ENCODE results near the gene APOC3. TPM values are rescaled to one million over a fixed set of nuclear protein-coding genes. Genes with fewer than 3 reads are reported as not detected.

Gene APOC3
- total RNA-seq, 3 donors from 2014 or later = not detected

GRCh38 chr11:116849060-116849459 is 19.4 kb downstream of the APOC3 start:
- no peak for DNase-seq (ENCODE audit: low spot score in 2 of 2)
- Histone ChIP-seq H3K27me3 (no peaks in the 10 kb centered on the region), H3K27ac (no peak overlapping the region), H3K4me3 (no peak overlapping the region), H3K4me1 (no peaks in the 10 kb centered on the region), H3K9me3 (no peaks in the 10 kb centered on the region), H3K36me3 (peaks cover 5% of the 10 kb centered on the region)
- intact Hi-C loops (cut with DNase I; ENCODE audit: low total_unique reads) = no loop called here
- TF ChIP-seq POLR2A (IDR thresholded peaks at IDR 0.05) = no peak
- no peak for TF ChIP-seq CTCF (IDR thresholded peaks at IDR 0.05)
- TF ChIP-seq POLR2AphosphoS5 (IDR thresholded peaks at IDR 0.05) = no peak

GRCh38 chr11:116849486-116849885 is 19.8 kb downstream of the APOC3 start:
- DNase-seq (ENCODE audit: low spot score in 2 of 2) = no peak
- Histone ChIP-seq H3K27ac (no peak overlapping the region), H3K27me3 (no peaks in the 10 kb centered on the region), H3K4me3 (no peak overlapping the region), H3K9me3 (no peaks in the 10 kb centered on the region), H3K4me1 (no peaks in the 10 kb centered on the region), H3K36me3 (peaks cover 5% of the 10 kb centered on the region)
- TF ChIP-seq CTCF (IDR thresholded peaks at IDR 0.05) (no peak), POLR2A (IDR thresholded peaks at IDR 0.05) (no peak), POLR2AphosphoS5 (IDR thresholded peaks at IDR 0.05) (no peak)
- intact Hi-C loops (cut with DNase I; ENCODE audit: low total_unique reads) = no loop called here

GRCh38 chr11:116851626-116852025 is 21.9 kb downstream of the APOC3 start:
- peaks cover 5% of the 10 kb centered on the region for H3K36me3 ChIP-seq
- no peaks in the 10 kb centered on the region for H3K4me1 ChIP-seq
- no peaks in the 10 kb centered on the region for H3K27me3 ChIP-seq
- no peak overlapping the region for H3K4me3 ChIP-seq
- peak in 1 of 2 donors; percentile 30 for DNase-seq (ENCODE audit: low spot score in 2 of 2)
- intact Hi-C loops (cut with DNase I; ENCODE audit: low total_unique reads) = no loop called here
- TF ChIP-seq POLR2A (IDR thresholded peaks at IDR 0.05) (no peak), POLR2AphosphoS5 (IDR thresholded peaks at IDR 0.05) (no peak), CTCF (IDR thresholded peaks at IDR 0.05) (no peak)
- H3K27ac ChIP-seq = no peak overlapping the region
- no peaks in the 10 kb centered on the region for H3K9me3 ChIP-seq

GRCh38 chr11:116852261-116853031 is 22.7 kb downstream of the APOC3 start:
- Histone ChIP-seq H3K4me3 (no peak overlapping the region), H3K4me1 (no peaks in the 10 kb centered on the region), H3K9me3 (no peaks in the 10 kb centered on the region), H3K27ac (peak overlapping the region in 1 of 2 donors; percentile 64), H3K27me3 (no peaks in the 10 kb centered on the region), H3K36me3 (no peaks in the 10 kb centered on the region)
- DNase-seq (ENCODE audit: low spot score in 2 of 2) = no peak
- no peak for TF ChIP-seq POLR2AphosphoS5 (IDR thresholded peaks at IDR 0.05)
- no peak for TF ChIP-seq CTCF (IDR thresholded peaks at IDR 0.05)
- TF ChIP-seq POLR2A (IDR thresholded peaks at IDR 0.05) = no peak
- intact Hi-C loops (cut with DNase I; ENCODE audit: low total_unique reads) = no loop called here

GRCh38 chr11:116853461-116854073 is 23.9 kb downstream of the APOC3 start:
- no peaks in the 10 kb centered on the region for H3K4me1 ChIP-seq
- intact Hi-C loops (cut with DNase I; ENCODE audit: low total_unique reads) = no loop called here
- no peak for TF ChIP-seq POLR2A (IDR thresholded peaks at IDR 0.05)
- no peak for TF ChIP-seq CTCF (IDR thresholded peaks at IDR 0.05)
- TF ChIP-seq POLR2AphosphoS5 (IDR thresholded peaks at IDR 0.05) = no peak
- H3K4me3 ChIP-seq = no peak overlapping the region
- H3K27me3 ChIP-seq = no peaks in the 10 kb centered on the region
- DNase-seq (ENCODE audit: low spot score in 2 of 2) = no peak
- H3K36me3 ChIP-seq = no peaks in the 10 kb centered on the region
- H3K27ac ChIP-seq = peak overlapping the region in 1 of 2 donors; percentile 44
- H3K9me3 ChIP-seq = no peaks in the 10 kb centered on the region
